Measurements from ENCODE around the gene ZKSCAN7.
"Not testable (repeated sequence)": the region's sequence is repeated elsewhere in the genome, so short reads cannot be mapped to it uniquely, and the experiment has no call there.

Gene ZKSCAN7

GRCh38 chr3:44577354-44577952 is 22.5 kb downstream of the ZKSCAN7 start:
- not testable (repeated sequence) for DNase-seq

DNA sequence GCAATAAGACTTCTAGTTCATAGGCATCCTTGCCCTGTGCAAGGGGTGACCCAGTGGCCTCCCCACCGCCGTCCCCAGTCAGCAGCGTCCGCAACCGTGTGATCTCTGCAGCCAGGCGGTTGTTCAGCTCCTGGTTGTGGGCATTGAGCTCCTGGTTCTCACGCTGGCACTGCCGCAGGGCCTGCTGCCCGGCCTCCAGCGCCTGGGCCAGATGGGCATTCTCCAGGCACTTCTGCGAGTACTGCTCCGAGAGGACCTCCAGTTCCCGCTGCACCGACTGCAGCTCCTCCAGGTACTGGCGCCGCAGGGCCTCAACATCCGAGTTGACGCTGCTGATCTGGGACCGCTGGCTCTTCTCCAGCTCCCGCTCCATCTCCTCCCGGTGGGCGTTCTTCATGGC is 23.3 kb downstream of the ZKSCAN7 start:
- DNase-seq: not testable (repeated sequence)

- not testable (repeated sequence) for DNase-seq
Measured at GRCh38 chr3:44578924-44579515, 24.0 kb downstream of the ZKSCAN7 start.

DNA sequence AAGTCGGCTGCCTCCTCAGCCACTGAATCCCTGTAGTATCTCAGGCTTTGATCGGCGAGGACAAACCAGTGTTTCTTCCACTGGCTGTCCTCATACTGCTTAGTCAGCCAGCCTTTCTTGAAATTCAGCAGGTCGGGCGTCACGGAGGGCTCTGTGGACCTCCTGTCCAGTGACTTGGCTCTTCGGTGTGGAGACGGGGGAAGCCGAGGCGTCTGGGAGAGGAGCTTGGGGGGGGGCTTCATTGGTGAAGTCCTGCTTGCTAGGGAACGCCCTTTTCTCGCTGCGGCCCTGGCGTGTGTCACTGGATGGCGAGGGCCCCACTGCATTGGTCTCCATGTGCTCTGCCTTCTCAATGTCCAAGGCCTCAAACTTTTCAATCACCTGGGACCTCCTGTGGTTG is 24.8 kb downstream of the ZKSCAN7 start:
- DNase-seq: not testable (repeated sequence)

DNA sequence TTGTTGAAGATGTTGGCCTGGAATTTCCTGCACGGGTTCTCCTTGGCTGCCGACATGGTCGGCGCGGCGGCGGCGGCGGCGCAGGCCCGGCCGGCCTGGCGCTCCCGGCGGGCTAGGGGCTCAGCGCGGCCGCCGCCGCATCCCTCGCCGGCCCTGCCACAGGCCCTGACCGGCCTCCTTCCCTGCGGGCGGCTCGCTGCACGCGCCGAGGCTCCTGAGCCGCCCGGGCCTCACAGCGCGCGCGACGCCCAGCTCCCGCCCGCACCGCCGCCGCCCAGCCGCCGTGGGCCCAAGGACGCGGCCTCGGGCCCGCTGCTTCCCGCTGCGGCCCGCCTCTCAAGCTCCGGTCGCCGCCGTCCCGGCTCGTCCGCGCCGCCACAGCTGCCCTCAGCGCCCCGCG is 26.0 kb downstream of the ZKSCAN7 start:
- DNase-seq: not testable (repeated sequence)

DNA sequence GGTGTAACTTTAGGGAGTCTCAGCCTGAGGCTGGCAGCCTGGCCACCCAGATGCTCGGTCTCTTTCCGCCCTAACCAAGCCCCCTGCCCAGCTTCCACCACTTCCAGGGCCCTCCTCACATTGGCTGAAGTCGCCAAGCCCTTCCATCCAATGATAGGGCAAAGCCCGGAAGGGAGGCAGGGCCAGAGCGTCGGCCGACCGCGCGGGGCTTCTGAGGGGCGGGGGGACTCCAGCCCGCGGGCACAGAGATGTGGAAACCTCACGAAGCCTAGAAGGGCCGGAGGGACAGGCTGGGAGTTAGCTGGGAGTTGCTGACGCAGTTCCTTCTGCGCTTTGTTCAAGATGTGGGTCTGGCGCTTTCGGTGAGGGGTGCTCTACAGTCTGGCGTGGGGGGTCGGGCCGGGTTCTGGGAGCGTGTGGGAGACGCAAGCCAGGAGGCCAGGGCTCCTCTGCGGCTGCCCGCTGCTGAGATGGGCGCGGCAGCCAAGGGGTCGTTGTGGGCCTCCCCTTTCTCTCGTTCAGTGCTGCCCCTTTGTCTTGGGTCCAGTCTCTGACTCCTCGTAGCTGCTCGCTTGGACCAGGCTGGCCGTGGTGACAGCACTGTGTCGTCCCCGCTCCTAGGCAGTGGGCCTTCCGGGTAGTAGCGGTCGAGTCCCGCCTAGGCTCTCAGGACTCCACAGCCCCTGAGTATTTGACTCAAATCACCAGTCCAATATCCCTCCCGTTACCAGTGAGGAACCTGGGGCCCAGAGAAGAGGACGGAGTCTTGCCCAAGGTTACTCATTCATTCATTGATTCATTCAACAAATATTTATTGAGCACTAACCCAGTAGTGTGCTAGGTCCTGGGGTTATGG is 29.9 kb downstream of the ZKSCAN7 start, which contains the start of gene ZNF660:
Gene ZNF660 (plus strand): TSS at position 319 of the 856 bp plus-strand sequence. CDS start 9,230 bp downstream, outside the sequence.
- DNase-seq: no peak

DNA sequence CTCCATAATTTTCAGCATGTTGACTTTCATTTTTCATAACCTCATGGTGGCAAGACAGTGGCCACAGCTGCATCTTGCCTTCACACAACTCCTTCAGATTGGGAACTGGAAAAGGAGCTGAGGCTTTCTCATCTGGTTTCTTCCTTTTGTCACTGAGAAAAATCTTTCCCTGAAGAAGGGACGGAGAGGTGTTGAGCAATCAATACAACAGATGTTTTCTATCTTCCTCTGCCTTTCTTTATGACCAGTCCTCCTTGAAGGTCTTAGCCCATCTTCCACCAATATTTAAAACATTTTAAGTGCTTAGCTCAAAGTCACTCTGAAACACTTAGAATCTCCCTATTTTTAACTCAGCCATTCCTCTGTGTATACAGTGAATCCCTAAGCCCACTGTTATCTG is 41.6 kb downstream of the ZKSCAN7 start:
- no peak for DNase-seq

- no peak for DNase-seq
Measured at GRCh38 chr3:44601749-44602148, 46.8 kb downstream of the ZKSCAN7 start.

- DNase-seq: no peak
Measured at GRCh38 chr3:44612678-44613077, 57.7 kb downstream of the ZKSCAN7 start.
